GM19324 (cell line): Measurements from ENCODE around the gene PRKACA.

ENCODE experiments used
- ATAC-seq: cut with Tn5 transposase; IDR thresholded peaks from one replicate; pipeline ENCODE4 v1.9.1; 2021; ENCODE audit warnings: mild to moderate bottlenecking, moderate library complexity; ENCODE audit not compliant: unreplicated experiment, low FRiP score

PRKACA gene

GRCh38 chr19:14097532-14098151, 19.9 kb downstream of the PRKACA start:
- ATAC-seq = no peak

GRCh38 chr19:14096272-14096992, 21.1 kb downstream of the PRKACA start:
- ATAC-seq = no peak

- ATAC-seq = no peak
Measured at GRCh38 chr19:14094854-14095253, 22.7 kb downstream of the PRKACA start.

- ATAC-seq = no peak
Measured at GRCh38 chr19:14093117-14093823, 24.3 kb downstream of the PRKACA start.

- ATAC-seq = no peak
Measured at GRCh38 chr19:14091813-14092462, 25.6 kb downstream of the PRKACA start.

- peak; percentile 65 for ATAC-seq
Measured at GRCh38 chr19:14091081-14091812, 26.3 kb downstream of the PRKACA start.

GRCh38 chr19:14090509-14091080, 27.0 kb downstream of the PRKACA start, which contains the start of gene SAMD1:
Gene SAMD1, minus strand, starts transcription at chr19:14090751.
- peak; percentile 50 for ATAC-seq

- peak; percentile 29 for ATAC-seq
Measured at GRCh38 chr19:14089662-14090508, 27.7 kb downstream of the PRKACA start.

- ATAC-seq = no peak
Measured at GRCh38 chr19:14089412-14089661, 28.2 kb downstream of the PRKACA start.

- no peak for ATAC-seq
Measured at GRCh38 chr19:14088634-14089411, 28.7 kb downstream of the PRKACA start.

- no peak for ATAC-seq
Measured at GRCh38 chr19:14086098-14086497, 31.5 kb downstream of the PRKACA start.

GRCh38 chr19:14085309-14085995, 32.1 kb downstream of the PRKACA start, which contains the start of gene C19orf67:
Gene C19orf67, minus strand, starts transcription at chr19:14085783. Its CDS starts 156 bp downstream, at chr19:14085627.
- no peak for ATAC-seq

GRCh38 chr19:14082675-14082960, 34.9 kb downstream of the PRKACA start:
- ATAC-seq = no peak

GRCh38 chr19:14081797-14082674, 35.5 kb downstream of the PRKACA start:
- no peak for ATAC-seq

- peak; percentile 95 for ATAC-seq
Measured at GRCh38 chr19:14080887-14081796, 36.4 kb downstream of the PRKACA start.

GRCh38 chr19:14078411-14078810, 39.2 kb downstream of the PRKACA start:
- ATAC-seq = no peak
